KMS-11 (cell line): ENCODE data around the gene LMO1.

Experiments
- H2AFZ ChIP-seq: fragments of 200-600 bp; sonication (generic); 2 replicates; pipeline ENCODE4 v1.6.1; 2016; ENCODE audit warnings: antibody characterized with exemption, mixed run types, low read depth
- H3K27ac ChIP-seq: fragments of 200-600 bp; sonication (generic); 2 replicates; pipeline ENCODE4 v1.6.1; 2016; ENCODE audit warnings: mild to moderate bottlenecking, mixed run types
- H3K27me3 ChIP-seq: fragments of 200-600 bp; sonication (generic); 2 replicates; pipeline ENCODE4 v1.6.1; 2017; ENCODE audit warnings: mild to moderate bottlenecking, low read depth, mixed run types, moderate library complexity; ENCODE audit not compliant: insufficient read depth
- H3K36me3 ChIP-seq: fragments of 200-600 bp; sonication (generic); 2 replicates; pipeline ENCODE4 v1.6.1; 2017; ENCODE audit warnings: mild to moderate bottlenecking, mixed run types; ENCODE audit not compliant: insufficient read depth
- H3K4me1 ChIP-seq: fragments of 200-600 bp; sonication (generic); 2 replicates; pipeline ENCODE4 v1.6.1; 2016; ENCODE audit warnings: mild to moderate bottlenecking, low read depth, mixed run types; ENCODE audit not compliant: poor library complexity, severe bottlenecking
- H3K4me2 ChIP-seq: fragments of 200-600 bp; sonication (generic); 2 replicates; pipeline ENCODE4 v1.7.0; 2016; ENCODE audit warnings: mild to moderate bottlenecking, mixed run types
- H3K4me3 ChIP-seq: fragments of 200-600 bp; sonication (generic); IDR thresholded peaks from 2 replicates; pipeline ENCODE4 v1.6.1; 2017; ENCODE audit warnings: low read depth, low read length, mixed read lengths; ENCODE audit not compliant: insufficient read depth
- H3K79me2 ChIP-seq: fragments of 200-600 bp; sonication (generic); 2 replicates; pipeline ENCODE4 v1.6.1; 2016; ENCODE audit warnings: low read depth, mixed run types; ENCODE audit not compliant: insufficient read depth
- H3K9ac ChIP-seq: fragments of 200-600 bp; sonication (generic); 2 replicates; pipeline ENCODE4 v1.6.1; 2016; ENCODE audit warnings: mild to moderate bottlenecking, mixed run types
- H4K20me1 ChIP-seq: fragments of 200-600 bp; sonication (generic); 2 replicates; pipeline ENCODE4 v1.6.1; 2016; ENCODE audit warnings: mild to moderate bottlenecking, mixed run types; ENCODE audit not compliant: insufficient read depth
- CTCF ChIP-seq: fragments of 200-600 bp; sonication (generic); conservative IDR thresholded peaks from 2 replicates; pipeline ENCODE4 v1.6.1; 2017; ENCODE audit warnings: low read depth, mild to moderate bottlenecking, antibody characterized with exemption, low read length, moderate library complexity, mixed read lengths

Gene LMO1

DNA sequence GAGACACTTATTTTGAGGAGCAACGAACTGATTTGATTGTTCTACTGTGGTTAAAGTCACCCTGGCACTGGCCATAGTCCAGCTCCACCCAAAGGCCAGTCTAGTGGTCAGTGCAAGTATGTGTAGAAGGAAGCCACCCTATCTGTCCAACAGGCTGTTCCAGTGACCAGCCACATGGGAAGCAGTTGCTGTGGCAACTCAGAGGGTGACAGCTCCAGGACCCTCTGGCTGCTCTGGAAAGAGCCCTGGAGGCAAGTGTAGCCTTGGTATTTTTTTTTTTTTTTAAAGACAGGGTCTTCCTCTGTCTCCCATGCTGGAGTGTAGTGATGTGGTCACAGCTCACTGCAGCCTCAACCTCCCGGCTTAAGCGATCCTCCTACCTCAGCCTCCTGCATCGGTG is 27.8 kb downstream of the LMO1 start:
- no peak overlapping the region for H2AFZ ChIP-seq
- no peaks in the 10 kb centered on the region for H3K27me3 ChIP-seq
- no peak overlapping the region for H3K9ac ChIP-seq
- no peak overlapping the region for H3K27ac ChIP-seq
- H3K79me2 ChIP-seq: no peaks in the 10 kb centered on the region
- no peaks in the 10 kb centered on the region for H3K36me3 ChIP-seq
- TF ChIP-seq CTCF: no peak
- no peak overlapping the region for H3K4me2 ChIP-seq
- H3K4me1 ChIP-seq: peaks cover 13% of the 10 kb centered on the region
- H3K4me3 ChIP-seq: no peak overlapping the region
- H4K20me1 ChIP-seq: no peaks in the 10 kb centered on the region

DNA sequence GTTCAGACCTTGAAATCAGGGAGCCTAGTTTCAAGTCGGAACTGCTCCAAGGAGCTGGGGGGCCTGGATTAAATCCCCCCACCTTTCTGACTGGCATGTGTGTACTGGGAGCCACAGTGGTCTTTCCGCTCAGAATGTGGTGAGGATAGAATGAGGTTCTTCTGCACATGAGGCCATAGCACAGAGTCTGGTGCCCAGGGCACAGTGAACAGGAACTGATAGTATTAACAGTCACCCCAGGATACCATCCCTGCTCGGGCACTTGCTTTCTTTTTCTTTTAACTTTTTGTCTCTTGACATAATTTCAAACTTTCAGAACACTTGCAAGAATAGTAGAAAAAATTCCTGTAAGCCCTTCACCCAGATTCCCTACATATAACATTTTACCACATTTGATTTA is 28.8 kb downstream of the LMO1 start:
- no peak overlapping the region for H2AFZ ChIP-seq
- TF ChIP-seq CTCF: no peak

DNA sequence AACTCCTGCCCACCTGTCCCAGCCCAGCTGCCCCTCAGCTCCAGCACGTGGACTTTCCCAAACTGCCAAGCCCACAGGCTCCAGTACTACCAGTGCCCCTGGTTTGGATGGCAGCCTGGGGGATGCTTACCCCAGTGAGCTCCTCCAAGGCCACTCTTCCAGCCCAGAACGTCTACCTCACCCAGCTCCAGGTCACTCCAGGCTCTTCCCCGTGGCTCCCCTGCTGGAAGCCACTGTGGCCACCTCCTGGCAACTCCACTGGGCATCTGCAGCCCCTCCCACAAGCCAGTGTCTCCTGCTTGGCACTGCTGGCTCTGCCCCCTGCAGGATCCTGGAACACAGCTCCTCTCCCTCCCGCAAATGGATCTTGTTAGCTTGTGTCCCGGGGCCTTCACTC is 29.3 kb downstream of the LMO1 start:
- Histone ChIP-seq H4K20me1 (no peaks in the 10 kb centered on the region), H3K4me3 (no peak overlapping the region), H3K4me2 (peak overlapping the region; percentile 9; the same call in 1 of the 2 replicates), H3K27me3 (no peaks in the 10 kb centered on the region), H3K4me1 (peaks cover 13% of the 10 kb centered on the region), H3K36me3 (no peaks in the 10 kb centered on the region), H3K79me2 (no peaks in the 10 kb centered on the region), H3K27ac (no peak overlapping the region), H2AFZ (no peak overlapping the region), H3K9ac (no peak overlapping the region)
- TF ChIP-seq CTCF: no peak

More for the DNA sequence above, 28.8 kb downstream of the LMO1 start:
- peaks cover 13% of the 10 kb centered on the region for H3K4me1 ChIP-seq
- H3K27ac ChIP-seq: no peak overlapping the region
- H3K36me3 ChIP-seq: no peaks in the 10 kb centered on the region
- no peaks in the 10 kb centered on the region for H3K79me2 ChIP-seq
- no peak overlapping the region for H3K4me3 ChIP-seq
- no peaks in the 10 kb centered on the region for H3K27me3 ChIP-seq
- H3K9ac ChIP-seq: no peak overlapping the region
- H4K20me1 ChIP-seq: no peaks in the 10 kb centered on the region
- peak overlapping the region; percentile 15; the same call in 1 of the 2 replicates for H3K4me2 ChIP-seq

- no peak overlapping the region for H3K4me3 ChIP-seq
- H2AFZ ChIP-seq: no peak overlapping the region
These were observed 29.8 kb downstream of the LMO1 start for GRCh38 chr11:8233691-8234424.

More at GRCh38 chr11:8233691-8234424, 29.8 kb downstream of the LMO1 start:
- Histone ChIP-seq H3K27me3 (no peaks in the 10 kb centered on the region), H4K20me1 (no peaks in the 10 kb centered on the region), H3K79me2 (no peaks in the 10 kb centered on the region), H3K9ac (no peak overlapping the region), H3K4me1 (peaks cover 13% of the 10 kb centered on the region), H3K27ac (no peak overlapping the region), H3K36me3 (no peaks in the 10 kb centered on the region), H3K4me2 (no peak overlapping the region)
- TF ChIP-seq CTCF: no peak
